Caco-2 (cell line): ENCODE measurements around the gene USP20. TPM values are rescaled to one million over a fixed set of nuclear protein-coding genes. Genes with fewer than 3 reads are reported as not detected.

ENCODE experiments used
- BruUV-seq: library from RNA; stranded (reverse); fragments of 400-500 nt; replicated peaks from 2 replicates; lab custom pipeline; 2021; lab: Mats Ljungman, UMichigan
- CTCF ChIA-PET: fragments of 300-600 bp; sonication (Branson Sonifier 250); formaldehyde crosslinking; loops from one replicate; lab custom pipeline; 2022; ENCODE audit warnings: antibody characterized with exemption; lab: Charles Lee
- POLR2A ChIA-PET: fragments of 300-600 bp; sonication (Branson Sonifier 250); formaldehyde crosslinking; loops from one replicate; lab custom pipeline; 2022; ENCODE audit warnings: antibody characterized with exemption; lab: Charles Lee
- DNase-seq, 2 experiments: peaks; one replicate each; pipeline versions ENCODE4 v3.0.0 to v3.0.0-alpha.2; 2020 to 2022
- H3K27me3 ChIP-seq: replicated peaks from 2 replicates; pipeline ENCODE4 v1.6.0; 2011; ENCODE audit warnings: low read length; ENCODE audit not compliant: control insufficient read depth, insufficient read depth
- H3K36me3 ChIP-seq: 2 replicates; pipeline ENCODE4 v1.5.1; 2011; ENCODE audit warnings: low read length; ENCODE audit not compliant: control insufficient read depth, insufficient read depth
- H3K4me1 ChIP-seq: fragments of 250-450 bp; sonication (Bioruptor Pico); 2 replicates; pipeline ENCODE4 v1.5.1; 2020; ENCODE audit warnings: mild to moderate bottlenecking
- H3K4me3 ChIP-seq: 2 replicates; pipeline ENCODE4 v1.5.1; 2011; ENCODE audit warnings: low read depth, mild to moderate bottlenecking, control low read depth, low read length
- H3K9me3 ChIP-seq: fragments of 250-450 bp; sonication (Bioruptor Pico); 2 replicates; pipeline ENCODE4 v1.5.1; 2020; ENCODE audit warnings: mild to moderate bottlenecking, moderate library complexity
- H3K27ac Mint-ChIP-seq: one replicate; pipeline ENCODE4 v1.8.0; 2022; ENCODE audit warnings: mixed read lengths; ENCODE audit not compliant: unreplicated experiment
- H3K27me3 Mint-ChIP-seq: one replicate; pipeline ENCODE4 v1.8.0; 2022; ENCODE audit warnings: mixed read lengths; ENCODE audit not compliant: insufficient read depth, unreplicated experiment
- H3K36me3 Mint-ChIP-seq: one replicate; pipeline ENCODE4 v1.8.0; 2022; ENCODE audit warnings: mild to moderate bottlenecking, mixed read lengths; ENCODE audit not compliant: insufficient read depth, unreplicated experiment
- H3K4me1 Mint-ChIP-seq: one replicate; pipeline ENCODE4 v1.8.0; 2022; ENCODE audit warnings: low read depth, mixed read lengths; ENCODE audit not compliant: unreplicated experiment
- H3K4me3 Mint-ChIP-seq: one replicate; pipeline ENCODE4 v1.8.0; 2022; ENCODE audit warnings: mild to moderate bottlenecking, moderate library complexity, mixed read lengths; ENCODE audit not compliant: unreplicated experiment
- H3K9me3 Mint-ChIP-seq: one replicate; pipeline ENCODE4 v1.8.0; 2022; ENCODE audit warnings: mixed read lengths; ENCODE audit not compliant: unreplicated experiment
- intact Hi-C: fragments of 100-400 bp; cut with micrococcal nuclease; formaldehyde crosslinking; loops from one replicate; pipeline ENCODE4 v1.10.0; 2022; ENCODE audit not compliant: unreplicated experiment
- total RNA-seq: library from RNA; stranded (reverse); gene quantifications from 2 replicates; pipeline ENCODE4 v1.2.3, GENCODE V29; 2022
- TF ChIP-seq, protein P1 (sequence below), 2 experiments: fragments of 200-600 bp in 1 of 2; IDR thresholded peaks; 1 replicate in 1 of 2; 2 replicates in 1 of 2; pipeline versions ENCODE4 v1.5.1 to v1.8.0; 2011 to 2022; ENCODE audit warnings: antibody characterized with exemption in 1 of 2, control low read depth in 1 of 2, inconsistent platforms in 1 of 2, low read depth in 1 of 2, low read length in 1 of 2, mild to moderate bottlenecking in 1 of 2, moderate library complexity in 1 of 2; ENCODE audit not compliant: insufficient read depth in 1 of 2, severe bottlenecking in 1 of 2, unreplicated experiment in 1 of 2

The USP20 gene
- total RNA-seq, 1 experiment from 2014 or later = 13.9 TPM

DNA sequence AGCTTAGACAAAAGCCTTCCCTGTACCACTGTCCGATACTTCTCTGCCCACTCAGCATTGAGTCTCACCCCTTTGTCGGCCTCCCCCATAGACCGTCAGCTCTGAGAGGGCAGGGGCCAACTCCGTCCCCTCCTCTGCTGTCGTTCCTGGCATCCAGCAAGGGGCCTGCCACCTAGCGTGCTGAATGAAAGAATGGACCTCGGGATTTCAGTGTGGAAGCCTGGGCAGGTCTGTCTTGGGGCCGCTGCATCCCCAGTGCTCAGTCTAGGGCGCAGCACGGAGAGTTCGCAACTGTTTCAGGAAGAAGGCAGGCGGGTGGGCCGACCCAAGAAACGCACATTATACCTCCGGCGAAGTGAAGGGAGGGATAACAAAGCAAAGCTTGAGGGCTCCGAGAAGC lies 33.8 kb upstream of the USP20 start:
- Histone ChIP-seq H3K9me3 (no peaks in the 10 kb centered on the region), H3K36me3 (no peaks in the 10 kb centered on the region), H3K4me3 (no peak overlapping the region), H3K4me1 (peaks cover 5% of the 10 kb centered on the region; the same call in 1 of the 2 replicates), H3K27me3 (no peaks in the 10 kb centered on the region)
- intact Hi-C loops = no loop called here
- peaks cover under 1% of the 10 kb centered on the region for H3K4me1 Mint-ChIP-seq
- BruUV-seq = no TSS peak
- ChIA-PET POLR2A (interaction anchor here (1.0 kb wide), 1 partner anchor 33 kb away, joined by 3 read pairs; no protein-coding TSS in a partner anchor), CTCF (no interaction called here)
- H3K36me3 Mint-ChIP-seq = peaks cover 35% of the 10 kb centered on the region
- no peak overlapping the region for H3K27ac Mint-ChIP-seq
- H3K9me3 Mint-ChIP-seq = no peaks in the 10 kb centered on the region
- H3K4me3 Mint-ChIP-seq = peak overlapping the region; percentile 40
- TF ChIP-seq, protein P1, sequence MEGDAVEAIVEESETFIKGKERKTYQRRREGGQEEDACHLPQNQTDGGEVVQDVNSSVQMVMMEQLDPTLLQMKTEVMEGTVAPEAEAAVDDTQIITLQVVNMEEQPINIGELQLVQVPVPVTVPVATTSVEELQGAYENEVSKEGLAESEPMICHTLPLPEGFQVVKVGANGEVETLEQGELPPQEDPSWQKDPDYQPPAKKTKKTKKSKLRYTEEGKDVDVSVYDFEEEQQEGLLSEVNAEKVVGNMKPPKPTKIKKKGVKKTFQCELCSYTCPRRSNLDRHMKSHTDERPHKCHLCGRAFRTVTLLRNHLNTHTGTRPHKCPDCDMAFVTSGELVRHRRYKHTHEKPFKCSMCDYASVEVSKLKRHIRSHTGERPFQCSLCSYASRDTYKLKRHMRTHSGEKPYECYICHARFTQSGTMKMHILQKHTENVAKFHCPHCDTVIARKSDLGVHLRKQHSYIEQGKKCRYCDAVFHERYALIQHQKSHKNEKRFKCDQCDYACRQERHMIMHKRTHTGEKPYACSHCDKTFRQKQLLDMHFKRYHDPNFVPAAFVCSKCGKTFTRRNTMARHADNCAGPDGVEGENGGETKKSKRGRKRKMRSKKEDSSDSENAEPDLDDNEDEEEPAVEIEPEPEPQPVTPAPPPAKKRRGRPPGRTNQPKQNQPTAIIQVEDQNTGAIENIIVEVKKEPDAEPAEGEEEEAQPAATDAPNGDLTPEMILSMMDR (IDR thresholded peaks at IDR 0.05; ENCODE audit: insufficient read depth in 1 of 2, low read depth in 1 of 2, low read length in 1 of 2, severe bottlenecking in 1 of 2, unreplicated experiment in 1 of 2) = no peak
- no peaks in the 10 kb centered on the region for H3K27me3 Mint-ChIP-seq
- DNase-seq = no peak

DNA sequence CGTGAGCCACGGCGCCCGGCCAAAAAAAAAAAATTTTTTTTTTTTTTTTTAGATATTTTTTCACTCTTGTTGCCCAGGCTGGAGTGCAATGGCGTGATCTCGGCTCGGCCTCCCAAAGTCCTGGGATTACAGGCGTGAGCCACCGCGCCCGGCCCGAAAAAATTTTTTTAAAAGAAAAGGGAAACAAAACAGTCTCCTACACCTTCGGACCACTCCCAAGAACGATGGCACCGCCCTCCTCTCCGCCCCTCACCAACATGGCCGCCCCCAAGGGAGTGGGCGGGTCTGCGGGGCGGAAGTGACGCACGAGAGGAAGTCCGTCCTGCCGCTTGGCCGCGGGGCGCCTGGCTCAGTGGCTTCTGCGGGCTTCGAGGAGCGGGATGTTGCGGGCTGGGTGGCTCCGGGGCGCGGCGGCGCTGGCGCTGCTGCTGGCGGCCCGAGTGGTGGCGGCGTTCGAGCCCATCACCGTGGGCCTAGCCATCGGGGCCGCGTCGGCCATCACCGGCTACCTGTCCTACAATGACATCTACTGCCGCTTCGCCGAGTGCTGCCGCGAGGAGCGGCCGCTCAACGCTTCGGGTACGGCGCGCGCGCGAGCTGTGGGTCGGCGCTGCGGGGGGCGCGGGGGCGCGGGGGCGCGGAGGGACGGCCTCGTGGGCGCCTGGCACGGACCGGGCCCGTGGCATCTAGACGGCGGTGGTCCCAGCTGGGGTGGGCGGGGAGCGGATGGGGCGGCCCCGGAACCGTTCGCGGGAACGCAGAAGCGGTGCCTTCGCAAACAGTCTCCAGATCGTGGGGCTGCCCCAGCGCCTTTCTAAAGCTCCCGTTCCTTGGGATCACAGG lies 32.2 kb upstream of the USP20 start, which contains the start of gene TOR1B:
Gene TOR1B, plus strand, starts transcription at position 352 of the 843 bp plus-strand sequence. Its CDS starts 29 bp downstream, at position 381.
- ChIA-PET POLR2A (interaction anchor here (0.8 kb wide), 1 partner anchor 9 kb away, joined by 3 read pairs; no protein-coding TSS in a partner anchor), CTCF (interaction anchor here (0.7 kb wide), 1 partner anchor 21 kb away, joined by 3 read pairs; no protein-coding TSS in a partner anchor)
- Histone ChIP-seq H3K27me3 (no peaks in the 10 kb centered on the region), H3K4me3 (peak within 1 kb of the TSS; percentile 71), H3K4me1 (peaks cover 5% of the 10 kb centered on the region; the same call in 1 of the 2 replicates), H3K9me3 (no peaks in the 10 kb centered on the region), H3K36me3 (peaks cover 1% of the 10 kb centered on the region; the same call in 1 of the 2 replicates)
- Mint-ChIP-seq H3K4me1 (no peaks in the 10 kb centered on the region), H3K27ac (peak within 1 kb of the TSS; percentile 53), H3K4me3 (peak within 1 kb of the TSS; percentile 81), H3K36me3 (peaks cover 44% of the 10 kb centered on the region), H3K9me3 (no peaks in the 10 kb centered on the region), H3K27me3 (no peaks in the 10 kb centered on the region)
- BruUV-seq = no TSS peak
- intact Hi-C loops = no loop called here
- peak; percentile 93 to 94 for DNase-seq
- TF ChIP-seq, protein P1 (IDR thresholded peaks at IDR 0.05; ENCODE audit: insufficient read depth in 1 of 2, low read depth in 1 of 2, low read length in 1 of 2, severe bottlenecking in 1 of 2, unreplicated experiment in 1 of 2) = no peak

DNA sequence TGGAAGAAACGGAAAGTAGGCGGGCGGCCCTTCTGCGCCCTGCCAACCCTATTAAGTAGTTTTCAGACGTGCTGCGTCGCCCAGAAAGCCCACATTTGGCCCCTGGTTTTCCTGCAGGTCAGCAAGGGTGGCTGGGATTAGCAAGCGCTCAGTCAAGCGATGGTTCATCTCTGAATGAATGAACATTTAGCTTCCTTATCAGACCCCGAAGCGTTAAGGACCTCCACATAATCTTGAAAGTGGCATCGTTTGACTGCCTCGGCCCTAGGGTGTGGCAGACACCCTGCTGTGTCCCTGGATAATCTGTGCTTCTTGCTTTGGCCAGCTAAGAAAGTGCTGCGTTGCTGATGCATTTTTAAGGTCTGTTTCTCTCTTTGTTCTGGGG lies 31.6 kb upstream of the USP20 start:
- peaks cover 5% of the 10 kb centered on the region; the same call in 1 of the 2 replicates for H3K4me1 ChIP-seq
- H3K27ac Mint-ChIP-seq = peak overlapping the region; percentile 53
- peaks cover 43% of the 10 kb centered on the region for H3K36me3 Mint-ChIP-seq
- H3K4me3 Mint-ChIP-seq = peak overlapping the region; percentile 81
- H3K4me1 Mint-ChIP-seq = no peaks in the 10 kb centered on the region
- H3K27me3 Mint-ChIP-seq = no peaks in the 10 kb centered on the region
- H3K9me3 ChIP-seq = no peaks in the 10 kb centered on the region
- H3K27me3 ChIP-seq = no peaks in the 10 kb centered on the region
- ChIA-PET CTCF (no interaction called here), POLR2A (interaction anchor here (0.8 kb wide), 1 partner anchor 8 kb away, joined by 3 read pairs; no protein-coding TSS in a partner anchor)
- no TSS peak for BruUV-seq
- intact Hi-C loops = no loop called here
- no peaks in the 10 kb centered on the region for H3K9me3 Mint-ChIP-seq
- H3K4me3 ChIP-seq = peak overlapping the region; percentile 71
- peaks cover 1% of the 10 kb centered on the region; the same call in 1 of the 2 replicates for H3K36me3 ChIP-seq
- no peak for DNase-seq
- TF ChIP-seq, protein P1 (IDR thresholded peaks at IDR 0.05; ENCODE audit: insufficient read depth in 1 of 2, low read depth in 1 of 2, low read length in 1 of 2, severe bottlenecking in 1 of 2, unreplicated experiment in 1 of 2) = no peak
